IPS-NIHi11 (cell line): ENCODE measurements around the gene KRTAP4-16.
A peak's percentile ranks its signal among the peaks of the same experiment; 100 is the strongest.
"Not testable (repeated sequence)": the region's sequence is repeated elsewhere in the genome, so short reads cannot be mapped to it uniquely, and the experiment has no call there.

Source experiments
- DNase-seq: peaks from one replicate; pipeline ENCODE4 v3.0.0; 2012; ENCODE audit warnings: mixed read lengths, low spot score

Gene KRTAP4-16

GRCh38 chr17:41101586-41102259, at the start of gene KRTAP4-16:
KRTAP4-16 (minus strand) TSS chr17:41102209; CDS start chr17:41102209, 0 bp downstream.
- DNase-seq = peak; percentile 14

GRCh38 chr17:41151525-41151924, 49.5 kb upstream of the KRTAP4-16 start:
- no peak for DNase-seq

- no peak for DNase-seq
Observed at GRCh38 chr17:41150026-41150425, 48.0 kb upstream of the KRTAP4-16 start.

- DNase-seq = no peak
Observed at GRCh38 chr17:41149652-41149985, 47.6 kb upstream of the KRTAP4-16 start, which contains the start of gene KRTAP4-5. KRTAP4-5 (minus strand) TSS chr17:41149825; CDS start chr17:41149767, 58 bp downstream.

GRCh38 chr17:41148971-41149651, 47.1 kb upstream of the KRTAP4-16 start:
- not testable (repeated sequence) for DNase-seq

GRCh38 chr17:41147531-41148204, 45.7 kb upstream of the KRTAP4-16 start:
- no peak for DNase-seq

- DNase-seq = no peak
Observed at GRCh38 chr17:41145261-41145660, 43.3 kb upstream of the KRTAP4-16 start.

GRCh38 chr17:41144846-41145245, 42.8 kb upstream of the KRTAP4-16 start:
- DNase-seq = no peak

GRCh38 chr17:41141361-41141760, 39.4 kb upstream of the KRTAP4-16 start:
- DNase-seq = no peak

GRCh38 chr17:41140360-41141131, 38.5 kb upstream of the KRTAP4-16 start, which contains the start of gene KRTAP4-6:
KRTAP4-6 (minus strand) TSS chr17:41140544; CDS start chr17:41140487, 57 bp downstream.
- DNase-seq = no peak

- DNase-seq = not testable (repeated sequence)
Observed at GRCh38 chr17:41139865-41140264, 37.9 kb upstream of the KRTAP4-16 start.

GRCh38 chr17:41133880-41134735, 32.1 kb upstream of the KRTAP4-16 start:
- no peak for DNase-seq

- DNase-seq = no peak
Observed at GRCh38 chr17:41131979-41132378, 30.0 kb upstream of the KRTAP4-16 start.

- no peak for DNase-seq
Observed at GRCh38 chr17:41127371-41127770, 25.4 kb upstream of the KRTAP4-16 start.

GRCh38 chr17:41126412-41126811, 24.4 kb upstream of the KRTAP4-16 start:
- DNase-seq = no peak

GRCh38 chr17:41125064-41125463, 23.1 kb upstream of the KRTAP4-16 start:
- DNase-seq = no peak

GRCh38 chr17:41123991-41124371, 22.0 kb upstream of the KRTAP4-16 start, which contains the start of gene KRTAP4-12:
KRTAP4-12 (minus strand) TSS chr17:41124182; CDS start chr17:41124122, 60 bp downstream.
- DNase-seq = not testable (repeated sequence)

GRCh38 chr17:41123292-41123990, 21.4 kb upstream of the KRTAP4-16 start:
- not testable (repeated sequence) for DNase-seq

- DNase-seq = no peak
Observed at GRCh38 chr17:41121742-41122141, 19.7 kb upstream of the KRTAP4-16 start.
